Right lobe of liver (tissue), 4 donors: ENCODE results near the gene PTPN6.

Experiments
- CTCF ChIP-seq, 4 donors: fragments of 200-600 bp in 3 of 4; fragments of 450-650 bp in 1 of 4; IDR thresholded peaks; one replicate each; pipeline versions ENCODE4 v1.5.1 to v1.8.0; 2016 to 2022; ENCODE audit warnings: antibody characterized with exemption in 4 of 4, mild to moderate bottlenecking in 2 of 4
- POLR2A ChIP-seq: fragments of 450-650 bp; IDR thresholded peaks from one replicate; pipeline ENCODE4 v1.6.1; 2017; ENCODE audit warnings: antibody characterized with exemption, mild to moderate bottlenecking
- donor health status: DM: no; HTN: no; CAD: no.
- donor health status: DM: no; HTN: no; CAD: no.
- donor health status: DM: no; HTN: yes; CAD: no.

GRCh38 chr12:6981152-6982052 lies 30.2 kb downstream of the PTPN6 start:
- TF ChIP-seq CTCF (IDR thresholded peaks at IDR 0.05) (no peak), POLR2A (no peak)
